ENCODE measurements around the gene SYNE3. TPM values are rescaled to one million over a fixed set of nuclear protein-coding genes. Genes with fewer than 3 reads are reported as not detected.

The SYNE3 gene
- total and polyA plus RNA-seq, 10 of the 15 experiments (the other 5 are each of a cell fraction or from before 2014, with no cell fraction given): 1.4 to 44.1 (median 13.4) TPM

- H3K4me1 ChIP-seq (ENCODE audit: control insufficient read depth, insufficient read depth, low read length): peaks cover 8% of the 10 kb centered on the region; the same call in 1 of the 2 replicates
- TF ChIP-seq, protein P1, sequence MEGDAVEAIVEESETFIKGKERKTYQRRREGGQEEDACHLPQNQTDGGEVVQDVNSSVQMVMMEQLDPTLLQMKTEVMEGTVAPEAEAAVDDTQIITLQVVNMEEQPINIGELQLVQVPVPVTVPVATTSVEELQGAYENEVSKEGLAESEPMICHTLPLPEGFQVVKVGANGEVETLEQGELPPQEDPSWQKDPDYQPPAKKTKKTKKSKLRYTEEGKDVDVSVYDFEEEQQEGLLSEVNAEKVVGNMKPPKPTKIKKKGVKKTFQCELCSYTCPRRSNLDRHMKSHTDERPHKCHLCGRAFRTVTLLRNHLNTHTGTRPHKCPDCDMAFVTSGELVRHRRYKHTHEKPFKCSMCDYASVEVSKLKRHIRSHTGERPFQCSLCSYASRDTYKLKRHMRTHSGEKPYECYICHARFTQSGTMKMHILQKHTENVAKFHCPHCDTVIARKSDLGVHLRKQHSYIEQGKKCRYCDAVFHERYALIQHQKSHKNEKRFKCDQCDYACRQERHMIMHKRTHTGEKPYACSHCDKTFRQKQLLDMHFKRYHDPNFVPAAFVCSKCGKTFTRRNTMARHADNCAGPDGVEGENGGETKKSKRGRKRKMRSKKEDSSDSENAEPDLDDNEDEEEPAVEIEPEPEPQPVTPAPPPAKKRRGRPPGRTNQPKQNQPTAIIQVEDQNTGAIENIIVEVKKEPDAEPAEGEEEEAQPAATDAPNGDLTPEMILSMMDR (IDR thresholded peaks at IDR 0.05 in 2 of 3, conservative IDR thresholded peaks at IDR 0.05 in 1 of 3; ENCODE audit: control insufficient read depth in 2 of 3, extremely low read depth in 1 of 3, insufficient read depth in 1 of 3, low read depth in 3 of 3, low read length in 3 of 3): no peak
- no peak for TF ChIP-seq HDAC2 (IDR thresholded peaks at IDR 0.05)
- TF ChIP-seq ESRRA (IDR thresholded peaks at IDR 0.05; ENCODE audit: low read length): no peak
- TF ChIP-seq RAD51 (IDR thresholded peaks at IDR 0.05): no peak
- peak; percentile 98 for TF ChIP-seq MEF2B (IDR thresholded peaks at IDR 0.05; ENCODE audit: partially characterized antibody, poor library complexity, severe bottlenecking)
- TF ChIP-seq MYB (IDR thresholded peaks at IDR 0.05; ENCODE audit: borderline replicate concordance, low read depth, low read length): peak; percentile 93
- peak; percentile 53; the same call in 1 of the 2 replicates for TF ChIP-seq YY1 (IDR thresholded peaks at IDR 0.05; ENCODE audit: low read depth, low read length)
- peak; percentile 98 for TF ChIP-seq ZBTB40 (IDR thresholded peaks at IDR 0.05; ENCODE audit: borderline replicate concordance)
- TF ChIP-seq MAX (IDR thresholded peaks at IDR 0.05; ENCODE audit: low read depth, low read length): peak; percentile 65
- TF ChIP-seq, protein P2, sequence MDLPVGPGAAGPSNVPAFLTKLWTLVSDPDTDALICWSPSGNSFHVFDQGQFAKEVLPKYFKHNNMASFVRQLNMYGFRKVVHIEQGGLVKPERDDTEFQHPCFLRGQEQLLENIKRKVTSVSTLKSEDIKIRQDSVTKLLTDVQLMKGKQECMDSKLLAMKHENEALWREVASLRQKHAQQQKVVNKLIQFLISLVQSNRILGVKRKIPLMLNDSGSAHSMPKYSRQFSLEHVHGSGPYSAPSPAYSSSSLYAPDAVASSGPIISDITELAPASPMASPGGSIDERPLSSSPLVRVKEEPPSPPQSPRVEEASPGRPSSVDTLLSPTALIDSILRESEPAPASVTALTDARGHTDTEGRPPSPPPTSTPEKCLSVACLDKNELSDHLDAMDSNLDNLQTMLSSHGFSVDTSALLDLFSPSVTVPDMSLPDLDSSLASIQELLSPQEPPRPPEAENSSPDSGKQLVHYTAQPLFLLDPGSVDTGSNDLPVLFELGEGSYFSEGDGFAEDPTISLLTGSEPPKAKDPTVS (IDR thresholded peaks at IDR 0.05; ENCODE audit: low read depth, low read length): no peak
- TF ChIP-seq BHLHE40 (IDR thresholded peaks at IDR 0.05; ENCODE audit: borderline replicate concordance in 1 of 2, low read depth in 2 of 2, low read length in 1 of 2): peak; percentile 90 to 93; a peak in 3 of 4 replicates
- TF ChIP-seq ETV6 (conservative IDR thresholded peaks at IDR 0.05 in 1 of 2, IDR thresholded peaks at IDR 0.05 in 1 of 2; ENCODE audit: borderline replicate concordance in 1 of 2, low read depth in 1 of 2): no peak
Observed at GRCh38 chr14:95534299-95535225, 18.1 kb upstream of the SYNE3 start, which contains the start of gene GLRX5. GLRX5 (plus strand) TSS chr14:95535050; CDS start chr14:95535090, 40 bp downstream.

More at GRCh38 chr14:95534299-95535225, 18.1 kb upstream of the SYNE3 start, which contains the start of gene GLRX5:
- ChIA-PET SMC1A (ENCODE audit: uncharacterized antibody, unreplicated experiment) (interaction anchor here (0.9 to 4.0 kb wide), 7 partner anchors 16 to 107 kb away, joined by 3 to 25 read pairs (median 5); no protein-coding TSS in a partner anchor), CTCF (interaction anchor here (1.3 to 12.1 kb wide), 6 partner anchors 15 to 108 kb away, joined by 3 to 118 read pairs (median 8); no protein-coding TSS in a partner anchor), RAD21 (ENCODE audit: unreplicated experiment) (interaction anchor here (0.6 to 2.3 kb wide), 10 partner anchors 12 to 130 kb away, joined by 3 to 10 read pairs (median 4); no protein-coding TSS in a partner anchor), POLR2A (interaction anchor here (1.0 to 1.9 kb wide), 5 partner anchors 16 to 163 kb away, joined by 3 to 8 read pairs (median 4); no protein-coding TSS in a partner anchor)
- peaks cover 84% of the 10 kb centered on the region for H3K79me2 ChIP-seq (ENCODE audit: control insufficient read depth, insufficient read depth, low read length)
- peak; percentile 100 for DNase-seq (ENCODE audit: low read depth, low spot score)
- in situ Hi-C loops (cut with MboI) (loop anchor here (5.0 kb wide), 1 partner anchor 92 kb away; no protein-coding TSS in a partner anchor), intact Hi-C loops (cut with micrococcal nuclease; ENCODE audit: unreplicated experiment) (loop anchor here (5.0 to 10.0 kb wide), 2 partner anchors 37 to 380 kb away; partner anchors contain the start of gene DICER1)
- under 1% methylated on average over 91 of the region's 97 CpGs for WGBS (ENCODE audit: insufficient coverage, insufficient replicate concordance, low lambda C conversion rate, missing lambda C conversion rate)
- peak within 1 kb of the TSS; percentile 93 for H3K4me2 ChIP-seq (ENCODE audit: control insufficient read depth, insufficient read depth)
- no peaks in the 10 kb centered on the region for H3K27me3 ChIP-seq (replicated peaks in 1 of 2; ENCODE audit: control insufficient read depth in 2 of 2, insufficient read depth in 2 of 2, low read length in 1 of 2)
- BruUV-seq (replicated peaks): no TSS peak
- peak within 1 kb of the TSS; percentile 93 for H3K4me3 ChIP-seq
- H3K36me3 ChIP-seq (ENCODE audit: control insufficient read depth in 2 of 2, insufficient read depth in 2 of 2, low read length in 1 of 2): no peaks in the 10 kb centered on the region; a peak in 1 of 4 replicates
- H4K20me1 ChIP-seq (ENCODE audit: control insufficient read depth, insufficient read depth): 0 out of 2 replicates have a peak, but pooled peaks cover 2% of the 10 kb centered on the region
- peak; percentile 92 for ATAC-seq
- H3K9me3 ChIP-seq (replicated peaks; ENCODE audit: control insufficient read depth, insufficient read depth, low read length): no peaks in the 10 kb centered on the region
- H2AFZ ChIP-seq (ENCODE audit: control insufficient read depth, low read depth, low read length): peak within 1 kb of the TSS; percentile 58
- H3K27ac ChIP-seq (ENCODE audit: control insufficient read depth, insufficient read depth): peak within 1 kb of the TSS; percentile 87
- FAIRE-seq: peak; percentile 99
- peak within 1 kb of the TSS; percentile 91 for H3K9ac ChIP-seq (ENCODE audit: control insufficient read depth, insufficient read depth, low read length)

All from GM12878 (cell line).